Measurements from ENCODE around the gene CMSS1. TPM values are rescaled to one million over a fixed set of nuclear protein-coding genes. Genes with fewer than 3 reads are reported as not detected.
"Not testable (repeated sequence)": the region's sequence is repeated elsewhere in the genome, so short reads cannot be mapped to it uniquely, and the experiment has no call there.

CMSS1 gene
- total RNA-seq, 1 donor from 2014 or later = 8.2 TPM

GRCh38 chr3:100089812-100090668, 272.4 kb downstream of the CMSS1 start:
- no peak for DNase-seq (ENCODE audit: low spot score in 2 of 2)
- no peak for FAIRE-seq

- DNase-seq (ENCODE audit: low spot score in 2 of 2) = no peak
- no peak for FAIRE-seq
Measured at GRCh38 chr3:100090669-100091005, 273.0 kb downstream of the CMSS1 start.

DNA sequence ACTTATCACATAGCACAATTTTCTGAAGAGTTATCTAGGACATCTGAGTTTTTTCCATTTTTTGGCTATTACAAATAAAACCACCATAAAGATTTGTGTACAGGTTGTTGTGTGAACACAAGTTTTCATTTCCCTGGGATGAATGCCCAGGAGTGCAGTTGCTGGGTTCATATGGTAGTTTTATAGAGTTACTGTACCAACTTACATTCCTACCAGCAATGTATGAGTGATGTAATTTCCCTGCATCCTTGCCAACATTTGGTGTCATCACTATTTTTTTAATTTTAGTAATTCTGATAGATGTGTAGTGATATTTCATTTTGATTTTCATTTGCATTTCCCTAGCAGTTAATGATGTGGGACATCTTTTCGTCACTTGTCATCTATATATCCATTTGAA, 276.2 kb downstream of the CMSS1 start:
- no peak for FAIRE-seq
- no peak for DNase-seq (ENCODE audit: low spot score in 2 of 2)

GRCh38 chr3:100096286-100096685, 278.6 kb downstream of the CMSS1 start:
- not testable (repeated sequence) for FAIRE-seq; DNase-seq (ENCODE audit: low spot score in 2 of 2)

- FAIRE-seq (no peak), DNase-seq (ENCODE audit: low spot score in 2 of 2) (no peak)
Measured at GRCh38 chr3:100096866-100097265, 279.2 kb downstream of the CMSS1 start.

DNA sequence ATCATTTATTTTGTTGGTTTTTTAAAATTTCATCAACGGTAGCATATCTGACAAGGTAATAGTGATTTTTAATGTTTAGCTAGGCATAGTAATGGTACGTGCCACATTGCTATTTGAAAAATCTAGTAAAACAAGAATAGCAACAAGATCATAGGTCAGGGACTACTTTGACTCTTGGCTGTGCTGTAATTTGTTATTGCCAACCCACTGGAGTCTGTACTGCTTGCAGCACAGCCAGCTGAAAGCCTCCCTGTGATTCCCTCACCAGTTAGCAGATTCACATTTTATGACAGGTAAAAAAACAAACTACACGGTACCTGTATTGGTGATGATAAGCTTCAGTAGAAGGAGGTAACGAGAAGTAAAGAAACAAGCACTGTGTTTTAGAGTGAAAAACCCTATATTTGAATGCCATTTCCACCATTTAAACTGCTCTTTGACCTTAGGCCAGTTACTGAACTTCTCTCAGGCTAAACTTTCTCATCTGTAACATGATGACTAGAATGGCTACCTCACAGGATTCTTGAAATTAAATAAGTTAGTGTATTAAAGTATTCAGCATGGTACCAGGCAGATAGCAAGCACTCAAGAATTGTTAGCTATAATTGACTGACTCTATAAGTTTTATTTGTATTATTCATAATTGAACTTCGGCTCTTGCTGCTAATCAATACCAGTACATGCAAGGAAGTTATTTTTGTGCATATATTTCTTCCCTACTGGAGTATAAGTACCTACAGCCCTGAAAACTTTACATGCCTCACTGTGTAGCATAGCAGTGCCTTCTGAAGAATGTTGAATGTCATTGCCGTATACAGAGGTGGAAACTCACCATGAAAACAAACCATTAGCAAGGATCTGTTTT, 280.5 kb downstream of the CMSS1 start:
- no peak for DNase-seq (ENCODE audit: low spot score in 2 of 2)
- FAIRE-seq = no peak

DNA sequence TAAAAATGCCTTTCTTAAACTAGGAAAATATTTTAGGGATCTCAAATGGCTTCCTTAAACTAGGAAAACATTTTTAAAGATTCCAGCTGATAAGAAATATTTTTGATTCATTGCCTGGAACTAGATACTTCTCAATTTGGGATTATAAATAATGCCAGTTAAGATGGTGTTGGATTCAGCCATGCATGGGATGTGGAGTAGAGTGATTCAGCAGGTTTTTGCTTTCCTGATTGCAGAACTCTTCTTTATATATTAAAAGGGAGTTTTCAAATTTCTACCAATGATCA, 281.1 kb downstream of the CMSS1 start:
- FAIRE-seq (no peak), DNase-seq (ENCODE audit: low spot score in 2 of 2) (no peak)

DNA sequence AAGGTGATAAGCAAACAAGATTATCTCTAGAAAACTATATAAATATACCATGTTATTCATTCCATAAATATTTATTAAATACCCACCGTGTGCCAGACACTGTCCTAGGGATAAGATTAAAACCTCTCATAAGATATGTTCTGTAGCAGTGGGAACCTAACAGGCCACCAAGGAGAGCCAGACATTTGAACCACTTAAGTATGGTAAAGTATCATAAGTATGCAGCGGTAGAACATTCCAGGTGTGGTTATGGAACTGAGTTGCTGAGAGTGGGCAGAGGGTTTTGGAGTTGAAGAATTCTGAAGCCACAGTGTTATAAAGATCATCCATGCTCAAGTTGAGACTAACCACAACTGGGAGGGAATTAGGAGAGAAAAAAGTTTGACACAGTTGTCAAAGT, 282.0 kb downstream of the CMSS1 start:
- DNase-seq (ENCODE audit: low spot score in 2 of 2) (no peak), FAIRE-seq (no peak)

DNA sequence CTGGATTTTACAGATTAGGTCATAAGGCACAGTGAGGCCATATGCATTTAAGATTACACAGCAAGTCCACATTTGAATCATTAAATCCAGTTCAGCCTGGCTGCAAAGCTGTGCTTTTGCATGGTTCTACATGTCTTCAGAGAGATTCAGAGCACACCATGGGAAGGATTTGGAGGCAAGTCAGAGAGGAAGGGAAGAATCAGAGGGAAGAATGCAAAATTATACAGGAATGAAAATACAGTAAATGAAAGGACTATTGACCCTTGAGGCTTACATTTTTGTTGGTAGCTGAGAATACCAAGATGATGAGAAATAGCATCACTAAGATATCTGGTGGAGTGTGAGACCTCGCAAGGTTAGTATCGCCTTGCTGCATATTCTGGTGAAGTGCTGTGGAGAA, 282.8 kb downstream of the CMSS1 start:
- FAIRE-seq (no peak), DNase-seq (ENCODE audit: low spot score in 2 of 2) (no peak)

- FAIRE-seq = no peak
Measured at GRCh38 chr3:100102757-100103156, 285.1 kb downstream of the CMSS1 start.

GRCh38 chr3:100103558-100104441, 286.1 kb downstream of the CMSS1 start:
- FAIRE-seq (no peak), DNase-seq (ENCODE audit: low spot score in 2 of 2) (no peak)

More at GRCh38 chr3:100102757-100103156, 285.1 kb downstream of the CMSS1 start:
- no peak for DNase-seq (ENCODE audit: low spot score in 2 of 2)

- FAIRE-seq = no peak
- no peak for DNase-seq (ENCODE audit: low spot score in 2 of 2)
Measured at GRCh38 chr3:100104442-100104798, 286.8 kb downstream of the CMSS1 start.

- DNase-seq (ENCODE audit: low spot score in 2 of 2) = no peak
- FAIRE-seq = no peak
Measured at GRCh38 chr3:100104817-100105413, 287.3 kb downstream of the CMSS1 start.

GRCh38 chr3:100105501-100105900, 287.8 kb downstream of the CMSS1 start:
- DNase-seq (ENCODE audit: low spot score in 2 of 2) = no peak
- no peak for FAIRE-seq

DNA sequence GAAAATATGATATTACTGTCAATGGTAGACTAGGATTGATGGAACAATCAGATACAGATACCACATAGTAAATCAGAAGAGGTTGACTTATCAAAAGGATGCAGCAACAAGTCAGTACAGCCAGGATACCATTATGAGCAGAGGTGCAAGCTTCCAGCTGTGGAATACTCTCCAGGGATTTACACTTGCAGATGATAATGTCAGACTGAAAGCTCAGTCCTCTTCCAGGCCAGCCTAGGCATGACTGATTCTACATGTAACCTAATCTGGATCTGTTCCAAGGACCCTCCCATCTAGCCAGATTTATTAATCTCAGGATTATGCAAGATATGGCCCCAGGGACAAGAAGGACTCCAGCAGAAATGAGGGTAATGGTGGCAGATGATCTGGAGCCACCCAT, 288.4 kb downstream of the CMSS1 start:
- FAIRE-seq = no peak
- DNase-seq (ENCODE audit: low spot score in 2 of 2) = no peak

DNA sequence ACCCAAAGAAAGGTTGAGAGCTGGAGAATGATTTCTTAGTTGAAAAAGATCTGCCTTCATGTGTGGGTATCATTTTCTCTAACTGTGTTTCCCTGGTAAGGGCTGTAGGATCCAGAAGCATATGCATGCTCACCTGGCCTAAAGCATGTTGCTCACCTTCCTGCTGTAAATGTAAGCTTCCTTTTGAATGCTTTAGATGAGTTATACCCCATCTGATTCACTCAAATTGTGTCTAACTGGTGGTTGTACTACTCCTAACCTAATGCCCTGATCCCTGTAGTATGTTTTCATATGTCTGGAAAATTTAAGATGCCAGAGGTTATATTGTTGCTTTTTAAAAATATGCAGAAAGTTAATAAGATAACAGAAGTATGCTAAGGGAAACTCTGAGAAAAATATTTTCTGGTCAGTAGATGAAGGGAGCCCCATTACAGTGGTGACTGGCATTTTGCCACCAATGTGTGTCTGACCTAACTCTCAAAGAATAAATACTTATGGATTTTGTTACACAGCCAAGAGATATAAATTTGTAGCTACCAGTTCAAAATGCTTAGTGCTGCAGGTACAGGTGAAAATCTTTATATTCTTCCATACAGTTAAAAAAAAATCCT, 289.0 kb downstream of the CMSS1 start:
- DNase-seq (ENCODE audit: low spot score in 2 of 2) = no peak
- FAIRE-seq = no peak

DNA sequence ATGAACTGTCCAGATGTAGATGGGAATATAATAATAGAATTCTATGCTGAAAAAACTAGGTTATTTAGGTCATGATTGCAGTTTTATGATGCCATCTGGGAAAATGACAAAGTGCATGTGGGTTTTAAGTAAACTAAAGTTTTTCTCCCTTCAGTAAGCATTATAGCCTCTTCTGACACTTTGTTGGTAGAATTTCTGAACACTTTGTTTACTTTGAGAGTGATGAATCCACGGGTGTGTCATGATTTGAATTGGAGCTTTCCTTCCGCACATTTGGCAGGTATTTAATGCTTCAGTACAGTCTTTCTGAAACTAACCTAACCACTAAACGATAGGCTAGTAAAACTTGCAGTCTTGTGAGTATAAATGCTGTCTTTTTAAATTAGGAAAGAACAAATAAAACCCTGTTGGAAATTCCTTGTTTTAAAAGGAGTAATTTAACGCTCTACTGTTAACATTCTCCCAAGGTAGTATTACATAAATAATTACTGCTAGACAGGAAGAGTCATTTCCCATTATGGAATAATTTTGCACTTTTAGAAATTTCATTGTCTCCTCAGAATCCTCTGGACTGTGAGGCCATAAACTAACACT, 289.7 kb downstream of the CMSS1 start:
- no peak for DNase-seq (ENCODE audit: low spot score in 2 of 2)
- no peak for FAIRE-seq

DNA sequence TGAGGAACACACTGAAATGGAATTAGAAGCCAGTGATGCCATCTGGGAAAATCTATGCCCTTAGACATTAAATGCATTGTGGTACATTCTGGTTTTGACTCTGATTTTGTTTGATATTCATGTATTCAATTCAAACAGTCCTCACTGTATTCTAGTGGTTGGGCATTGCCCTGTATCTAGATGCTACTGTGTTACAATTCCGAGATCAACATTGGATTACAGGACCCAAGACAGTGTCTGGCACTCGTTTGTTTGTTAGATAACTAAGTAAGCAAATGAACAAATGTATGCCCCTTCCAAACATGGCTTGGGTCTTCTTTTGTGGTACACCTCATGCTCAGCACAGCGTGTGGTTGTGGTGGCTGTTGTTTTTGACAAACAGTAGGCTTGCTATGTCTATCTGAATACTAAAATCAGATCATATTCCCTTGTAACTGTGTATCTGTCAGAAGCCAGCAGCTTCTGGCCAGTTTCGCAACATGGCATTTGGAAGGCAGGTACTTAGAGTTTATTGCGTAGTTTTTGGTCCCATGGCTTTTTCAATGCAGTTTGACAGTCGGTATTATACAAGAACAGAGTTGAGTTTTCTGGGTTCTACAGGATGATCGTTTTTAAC, 290.9 kb downstream of the CMSS1 start:
- DNase-seq (ENCODE audit: low spot score in 2 of 2) (no peak), FAIRE-seq (no peak)

DNA sequence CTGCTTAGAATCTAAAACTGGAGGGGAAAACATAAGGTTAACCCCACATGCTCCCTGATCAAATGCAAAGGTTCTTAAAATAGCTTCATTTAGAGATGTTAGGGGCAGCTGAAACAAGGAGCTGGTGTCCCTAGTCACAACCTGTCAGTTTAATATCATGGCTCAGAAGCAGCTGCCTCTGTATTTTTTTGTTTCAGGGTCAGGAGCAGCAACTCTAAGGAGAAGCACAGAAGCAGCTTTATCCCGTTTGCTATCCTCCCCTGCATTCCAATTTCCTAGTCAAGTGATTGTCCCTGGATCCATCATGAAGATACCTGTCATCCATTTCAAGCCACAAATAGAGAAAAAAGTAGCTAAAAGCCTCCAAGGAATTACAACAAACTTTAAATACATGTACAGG, 292.5 kb downstream of the CMSS1 start:
- FAIRE-seq = no peak

More for the DNA sequence above, 292.5 kb downstream of the CMSS1 start:
- DNase-seq (ENCODE audit: low spot score in 2 of 2) = no peak
